Measurements from ENCODE around the gene SYPL1.

Gene SYPL1

DNA sequence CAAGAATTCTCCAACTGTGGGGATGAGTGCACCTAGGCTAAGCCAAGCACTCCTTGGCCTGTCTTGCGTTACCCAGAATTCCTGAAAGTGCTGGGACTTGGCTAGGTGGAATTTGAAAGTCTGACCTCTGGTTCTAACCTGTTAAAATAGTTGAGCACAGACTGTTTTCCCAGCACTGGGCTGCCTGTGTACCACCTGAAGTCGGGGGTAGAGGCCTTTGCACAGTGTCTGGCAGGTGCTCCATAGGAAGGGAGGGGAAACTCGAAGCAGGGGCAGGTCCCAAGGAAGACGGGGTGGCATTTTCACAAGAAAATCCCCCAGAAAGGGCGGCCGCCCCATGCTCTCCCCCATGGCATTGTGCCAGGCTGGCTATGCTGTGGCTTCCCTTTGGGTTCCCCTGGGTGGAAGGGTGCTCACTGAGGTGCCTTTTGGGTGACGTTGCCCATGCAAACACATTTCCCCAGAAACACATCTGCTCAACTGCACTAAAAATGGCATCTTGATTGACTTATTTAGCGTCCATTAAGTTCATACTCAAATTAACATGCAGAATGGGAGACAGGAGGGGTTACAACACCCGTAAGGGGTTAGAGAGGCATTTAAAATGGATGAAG lies 62.9 kb downstream of the SYPL1 start:
- DNase-seq, result no peak

DNA sequence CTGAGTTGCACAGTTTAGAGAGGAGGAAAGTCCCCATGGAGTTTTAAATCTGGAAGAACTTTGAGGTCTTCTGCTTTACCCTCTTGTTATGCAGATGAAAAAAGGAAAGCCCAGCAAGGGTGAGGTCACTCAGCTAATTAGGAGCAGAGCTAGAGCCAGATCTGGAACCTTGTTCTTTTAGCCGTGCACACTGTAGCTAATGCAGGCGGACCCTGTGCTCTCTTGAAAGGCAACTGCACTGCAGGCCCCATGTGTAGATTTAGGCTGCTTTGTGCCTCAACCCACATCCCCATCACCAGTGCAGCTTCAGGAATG lies 63.4 kb downstream of the SYPL1 start:
- DNase-seq, result no peak

DNA sequence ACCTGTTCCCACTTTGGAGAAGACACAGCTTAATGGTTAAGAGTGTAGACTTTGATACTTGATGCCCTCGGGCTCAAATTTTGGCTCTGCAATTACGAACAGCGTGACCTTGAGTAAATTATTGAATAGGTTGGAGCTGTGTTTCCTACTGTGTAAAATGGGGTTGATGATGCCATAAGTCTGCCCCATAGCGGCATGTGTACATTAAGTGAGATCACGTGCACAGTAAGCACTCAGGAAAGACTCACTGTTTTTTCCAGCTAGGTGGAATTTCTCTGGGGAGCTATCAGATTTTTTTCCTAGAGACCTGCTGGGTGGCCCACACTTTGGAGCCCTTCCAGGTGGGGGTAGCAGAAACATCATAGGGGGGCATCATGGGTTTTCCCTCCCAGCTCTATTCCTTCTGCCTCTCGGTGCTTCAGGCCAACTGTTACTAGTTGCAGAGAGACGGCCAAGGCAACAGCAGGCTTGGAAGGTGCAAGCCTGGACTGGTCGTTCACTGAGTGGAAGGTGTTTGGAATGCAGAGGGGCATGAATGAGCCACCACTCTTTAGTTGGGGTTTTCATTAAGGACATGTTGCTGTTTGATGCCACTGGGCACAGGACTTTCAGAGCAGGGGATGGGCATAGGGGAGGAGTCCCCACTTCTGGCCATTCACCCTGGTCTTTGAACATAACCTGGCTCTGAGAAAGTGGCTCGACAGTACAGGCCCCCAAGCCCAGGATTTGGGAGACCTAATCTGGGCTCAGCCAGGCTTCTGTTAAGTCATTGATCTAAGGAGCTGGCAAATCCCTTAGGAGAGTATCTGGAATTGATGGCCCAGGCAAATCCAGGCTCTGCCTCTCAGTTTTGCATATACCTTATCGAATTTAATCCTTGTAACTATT lies 64.0 kb downstream of the SYPL1 start:
- DNase-seq, result no peak

DNA sequence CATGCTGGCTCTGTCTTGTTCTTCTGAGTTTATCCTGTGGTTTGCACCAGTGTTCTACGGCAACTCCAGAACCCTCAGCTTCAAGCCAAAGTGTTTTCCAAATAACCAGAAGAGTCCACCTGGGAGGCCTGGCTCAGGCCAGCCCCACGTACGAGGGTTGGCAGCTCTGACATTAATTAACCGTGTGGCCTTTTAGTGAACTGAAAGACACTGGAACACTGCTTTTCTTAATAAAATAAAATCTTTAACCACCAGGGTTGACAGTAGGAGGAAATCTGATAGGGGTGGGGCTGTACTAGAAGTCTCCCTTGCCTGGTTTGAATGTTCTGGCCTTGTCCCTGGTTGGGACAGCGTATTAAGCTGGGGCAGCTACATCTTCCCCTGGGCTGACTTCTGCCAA lies 64.9 kb downstream of the SYPL1 start:
- no peak for DNase-seq

DNA sequence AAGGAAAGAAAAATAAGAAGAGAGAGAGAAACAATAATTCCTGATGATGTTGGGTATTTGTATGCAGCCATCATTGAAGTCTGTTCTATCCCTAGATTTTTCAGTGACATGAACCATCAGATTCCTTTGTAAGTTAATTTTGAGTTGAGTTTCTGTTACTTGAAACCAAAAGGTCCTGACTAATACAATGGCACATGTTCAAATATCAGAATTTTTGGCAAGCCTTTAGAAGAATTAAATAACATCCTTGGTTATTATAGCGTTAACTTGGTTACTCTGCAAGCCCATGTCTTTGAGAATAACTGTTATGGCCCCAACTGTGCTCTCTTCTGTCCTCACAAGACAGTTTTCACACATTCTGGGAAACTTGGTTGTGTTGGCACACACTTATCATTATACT lies 66.5 kb downstream of the SYPL1 start:
- DNase-seq, result no peak

DNA sequence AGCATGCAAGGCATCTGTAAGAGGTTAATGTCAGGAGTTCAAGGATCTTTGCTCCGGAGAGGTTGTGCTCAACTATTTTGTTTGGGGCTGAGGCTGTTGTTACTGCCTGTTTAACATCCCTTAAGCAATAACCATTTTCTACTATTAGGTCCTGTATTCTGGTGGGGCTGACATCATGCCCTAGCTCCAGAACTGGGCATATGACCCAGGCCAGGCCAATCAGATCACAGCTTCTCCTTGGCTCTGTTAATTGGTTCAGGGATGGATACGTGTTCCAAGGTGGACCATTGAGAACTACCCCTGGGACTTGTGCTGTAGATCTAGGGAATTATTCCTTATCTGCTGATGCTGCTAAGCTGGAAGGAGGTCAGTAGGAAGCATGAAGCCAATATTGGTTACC lies 67.0 kb downstream of the SYPL1 start:
- no peak for DNase-seq

DNA sequence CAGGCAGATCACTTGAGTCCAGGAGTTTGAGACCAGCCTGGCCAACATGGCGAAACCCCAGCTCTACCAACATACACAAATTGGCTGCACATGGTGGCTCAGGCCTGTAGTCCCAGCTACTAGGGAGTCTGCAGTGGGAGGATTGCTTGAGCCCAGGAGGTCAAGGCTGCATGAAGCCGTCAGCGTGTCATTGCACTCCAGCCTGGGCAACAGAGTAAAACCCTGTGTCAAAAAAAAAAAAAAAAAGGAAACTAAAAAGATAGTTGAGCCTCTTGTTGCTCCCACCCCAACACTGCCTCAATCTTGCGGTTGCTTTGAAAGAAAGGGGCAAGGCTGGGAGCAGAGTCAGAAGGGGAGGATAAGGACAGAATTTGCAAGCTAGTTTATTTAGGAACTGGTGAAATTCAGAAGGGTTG lies 69.9 kb downstream of the SYPL1 start:
- no peak for DNase-seq

DNA sequence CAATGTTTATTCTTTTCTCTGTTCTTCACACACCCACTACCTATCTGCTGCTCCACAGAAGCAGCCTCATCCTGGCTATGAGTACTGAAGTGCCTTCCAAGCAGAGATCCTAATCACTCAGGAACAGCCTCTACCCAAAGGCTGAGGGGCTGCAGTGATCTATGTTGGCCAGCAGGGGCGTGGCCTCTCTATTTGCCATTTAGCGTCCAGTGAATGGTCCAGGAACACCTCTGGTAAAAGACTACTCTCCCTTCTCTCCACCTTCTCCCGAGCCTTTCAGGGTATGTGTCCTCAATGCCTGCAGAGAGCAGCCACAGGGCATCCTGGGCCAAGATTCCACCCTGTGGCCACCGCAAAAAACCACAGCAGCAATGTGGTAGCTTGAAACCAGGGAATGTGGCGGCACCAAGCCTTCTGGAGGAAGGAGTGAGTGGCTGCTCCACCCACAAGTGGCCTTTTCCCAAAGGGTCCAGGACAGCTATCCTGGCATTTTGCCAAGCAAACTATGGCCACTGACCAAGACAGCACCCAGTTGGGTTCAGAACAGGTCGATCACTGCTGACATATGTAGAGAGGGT lies 70.9 kb downstream of the SYPL1 start:
- peak in 1 of 2 donors; percentile 9 for DNase-seq

All from bone marrow (tissue), 2 donors.